Measurements from ENCODE around the gene PCNT.

DNA sequence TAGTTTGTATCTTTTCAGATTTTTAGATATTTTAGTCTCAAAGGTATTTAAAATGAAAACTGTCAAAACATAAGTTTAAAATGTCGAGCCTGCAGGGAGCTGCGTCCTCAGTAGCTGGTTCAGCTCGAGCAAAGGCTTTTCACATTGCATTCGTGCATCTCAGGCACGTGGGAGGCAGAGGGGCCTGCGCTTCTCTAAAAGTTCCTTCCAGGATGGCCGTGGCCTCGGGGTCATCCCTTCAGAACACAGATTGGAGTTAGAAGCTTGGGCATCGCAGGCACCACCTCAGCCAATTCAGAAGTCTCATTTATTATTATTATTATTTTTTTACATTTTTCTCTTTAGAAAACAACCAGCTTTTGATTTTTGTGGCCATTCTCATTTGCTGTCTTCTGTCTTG is 67.8 kb downstream of the PCNT start:
- TF ChIP-seq, protein P1, sequence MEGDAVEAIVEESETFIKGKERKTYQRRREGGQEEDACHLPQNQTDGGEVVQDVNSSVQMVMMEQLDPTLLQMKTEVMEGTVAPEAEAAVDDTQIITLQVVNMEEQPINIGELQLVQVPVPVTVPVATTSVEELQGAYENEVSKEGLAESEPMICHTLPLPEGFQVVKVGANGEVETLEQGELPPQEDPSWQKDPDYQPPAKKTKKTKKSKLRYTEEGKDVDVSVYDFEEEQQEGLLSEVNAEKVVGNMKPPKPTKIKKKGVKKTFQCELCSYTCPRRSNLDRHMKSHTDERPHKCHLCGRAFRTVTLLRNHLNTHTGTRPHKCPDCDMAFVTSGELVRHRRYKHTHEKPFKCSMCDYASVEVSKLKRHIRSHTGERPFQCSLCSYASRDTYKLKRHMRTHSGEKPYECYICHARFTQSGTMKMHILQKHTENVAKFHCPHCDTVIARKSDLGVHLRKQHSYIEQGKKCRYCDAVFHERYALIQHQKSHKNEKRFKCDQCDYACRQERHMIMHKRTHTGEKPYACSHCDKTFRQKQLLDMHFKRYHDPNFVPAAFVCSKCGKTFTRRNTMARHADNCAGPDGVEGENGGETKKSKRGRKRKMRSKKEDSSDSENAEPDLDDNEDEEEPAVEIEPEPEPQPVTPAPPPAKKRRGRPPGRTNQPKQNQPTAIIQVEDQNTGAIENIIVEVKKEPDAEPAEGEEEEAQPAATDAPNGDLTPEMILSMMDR (IDR thresholded peaks at IDR 0.05 in 4 of 5, conservative IDR thresholded peaks at IDR 0.05 in 1 of 5): no peak
- no peak for TF ChIP-seq POLR2A (IDR thresholded peaks at IDR 0.05)
